Panc1 (cell line): ENCODE results near the gene CATSPER3.

Source experiments
- CTCF ChIP-seq: fragments of 450-650 bp; IDR thresholded peaks from 2 replicates; pipeline ENCODE4 v1.5.1; 2017; ENCODE audit warnings: mild to moderate bottlenecking
- POLR2AphosphoS5 ChIP-seq: IDR thresholded peaks from 2 replicates; pipeline ENCODE4 v1.6.1; 2012; ENCODE audit warnings: mild to moderate bottlenecking, low read depth, low read length, moderate library complexity
- SIN3A ChIP-seq: IDR thresholded peaks from 2 replicates; pipeline ENCODE4 v1.6.1; 2012; ENCODE audit warnings: low read depth, mild to moderate bottlenecking, low read length, moderate library complexity, borderline replicate concordance; ENCODE audit not compliant: insufficient read depth
- TCF7L2 ChIP-seq: IDR thresholded peaks from 2 replicates; pipeline ENCODE4 v1.6.1; 2011; ENCODE audit warnings: mild to moderate bottlenecking, low read depth, low read length, inconsistent platforms
- TF ChIP-seq, protein P1 (sequence below), 2 experiments: IDR thresholded peaks; 2 replicates each; pipeline ENCODE4 v1.6.1; 2011 to 2012; ENCODE audit warnings: low read depth in 2 of 2, control low read depth in 1 of 2, low read length in 1 of 2, mild to moderate bottlenecking in 1 of 2, moderate library complexity in 1 of 2; ENCODE audit not compliant: insufficient read depth in 1 of 2

DNA sequence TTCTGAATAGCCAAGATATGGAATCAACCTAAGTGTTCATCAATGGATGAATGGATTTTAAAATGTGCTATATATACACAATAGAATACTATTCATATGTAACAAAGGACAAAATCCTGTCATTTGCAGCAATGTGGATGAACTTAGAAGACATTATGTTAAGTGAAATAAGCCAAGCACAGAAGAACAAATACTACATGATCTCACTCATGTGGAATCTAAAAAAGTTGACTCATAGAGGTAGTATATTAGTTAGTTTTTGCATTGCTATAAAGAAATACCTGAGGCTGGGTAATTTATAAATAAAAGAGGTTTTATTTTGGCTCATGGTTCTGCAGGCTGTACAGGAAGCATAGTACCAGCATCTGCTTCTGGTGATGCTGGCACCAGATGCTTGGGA, 8.1 kb downstream of the CATSPER3 start:
- TF ChIP-seq CTCF (no peak), POLR2AphosphoS5 (no peak), SIN3A (no peak), TCF7L2 (no peak)
- TF ChIP-seq, protein P1, sequence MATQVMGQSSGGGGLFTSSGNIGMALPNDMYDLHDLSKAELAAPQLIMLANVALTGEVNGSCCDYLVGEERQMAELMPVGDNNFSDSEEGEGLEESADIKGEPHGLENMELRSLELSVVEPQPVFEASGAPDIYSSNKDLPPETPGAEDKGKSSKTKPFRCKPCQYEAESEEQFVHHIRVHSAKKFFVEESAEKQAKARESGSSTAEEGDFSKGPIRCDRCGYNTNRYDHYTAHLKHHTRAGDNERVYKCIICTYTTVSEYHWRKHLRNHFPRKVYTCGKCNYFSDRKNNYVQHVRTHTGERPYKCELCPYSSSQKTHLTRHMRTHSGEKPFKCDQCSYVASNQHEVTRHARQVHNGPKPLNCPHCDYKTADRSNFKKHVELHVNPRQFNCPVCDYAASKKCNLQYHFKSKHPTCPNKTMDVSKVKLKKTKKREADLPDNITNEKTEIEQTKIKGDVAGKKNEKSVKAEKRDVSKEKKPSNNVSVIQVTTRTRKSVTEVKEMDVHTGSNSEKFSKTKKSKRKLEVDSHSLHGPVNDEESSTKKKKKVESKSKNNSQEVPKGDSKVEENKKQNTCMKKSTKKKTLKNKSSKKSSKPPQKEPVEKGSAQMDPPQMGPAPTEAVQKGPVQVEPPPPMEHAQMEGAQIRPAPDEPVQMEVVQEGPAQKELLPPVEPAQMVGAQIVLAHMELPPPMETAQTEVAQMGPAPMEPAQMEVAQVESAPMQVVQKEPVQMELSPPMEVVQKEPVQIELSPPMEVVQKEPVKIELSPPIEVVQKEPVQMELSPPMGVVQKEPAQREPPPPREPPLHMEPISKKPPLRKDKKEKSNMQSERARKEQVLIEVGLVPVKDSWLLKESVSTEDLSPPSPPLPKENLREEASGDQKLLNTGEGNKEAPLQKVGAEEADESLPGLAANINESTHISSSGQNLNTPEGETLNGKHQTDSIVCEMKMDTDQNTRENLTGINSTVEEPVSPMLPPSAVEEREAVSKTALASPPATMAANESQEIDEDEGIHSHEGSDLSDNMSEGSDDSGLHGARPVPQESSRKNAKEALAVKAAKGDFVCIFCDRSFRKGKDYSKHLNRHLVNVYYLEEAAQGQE (IDR thresholded peaks at IDR 0.05; ENCODE audit: insufficient read depth in 1 of 2, low read depth in 2 of 2, low read length in 1 of 2) = no peak
